Mesendoderm (in vitro differentiated cells): ENCODE results near the gene TBL1X.

ENCODE experiments used
- DNase-seq: peaks from one replicate; pipeline ENCODE4 v3.0.0; 2013
- H2AK5ac ChIP-seq: 2 replicates; pipeline ENCODE4 v1.6.1; 2013; ENCODE audit warnings: low read length, inconsistent platforms
- H2BK120ac ChIP-seq: 2 replicates; pipeline ENCODE4 v1.6.1; 2013; ENCODE audit warnings: low read depth, mild to moderate bottlenecking, low read length, moderate library complexity, mixed read lengths
- H2BK15ac ChIP-seq: replicated peaks from 2 replicates; pipeline ENCODE4 v1.6.1; 2013; ENCODE audit warnings: low read depth, mild to moderate bottlenecking, moderate library complexity
- H2BK5ac ChIP-seq: 2 replicates; pipeline ENCODE4 v1.6.1; 2013; ENCODE audit warnings: low read length, inconsistent platforms
- H3K18ac ChIP-seq: 2 replicates; pipeline ENCODE4 v1.6.1; 2013; ENCODE audit warnings: mild to moderate bottlenecking, low read length, mixed read lengths
- H3K23ac ChIP-seq: one replicate; pipeline ENCODE4 v1.6.1; 2013; ENCODE audit warnings: low read length
- H3K27ac ChIP-seq: 2 replicates; pipeline ENCODE4 v1.5.1; 2013; ENCODE audit warnings: low read depth, mild to moderate bottlenecking, inconsistent platforms, low read length, moderate library complexity
- H3K27me3 ChIP-seq: 2 replicates; pipeline ENCODE4 v1.6.1; 2013; ENCODE audit warnings: low read length, control low read depth, mild to moderate bottlenecking, inconsistent platforms; ENCODE audit not compliant: insufficient read depth, poor library complexity
- H3K36me3 ChIP-seq: 2 replicates; pipeline ENCODE4 v1.6.1; 2013; ENCODE audit warnings: low read length, inconsistent platforms; ENCODE audit not compliant: control insufficient read depth, insufficient read depth
- H3K4ac ChIP-seq: one replicate; pipeline ENCODE4 v1.6.1; 2013; ENCODE audit warnings: low read depth, mild to moderate bottlenecking, low read length, moderate library complexity
- H3K4me1 ChIP-seq: 2 replicates; pipeline ENCODE4 v1.6.1; 2013; ENCODE audit warnings: low read depth, low read length, inconsistent platforms; ENCODE audit not compliant: control insufficient read depth
- H3K4me2 ChIP-seq: 2 replicates; pipeline ENCODE4 v1.6.1; 2013; ENCODE audit warnings: low read length
- H3K4me3 ChIP-seq: 2 replicates; pipeline ENCODE4 v1.5.1; 2013; ENCODE audit warnings: mild to moderate bottlenecking, low read length
- H3K56ac ChIP-seq: one replicate; pipeline ENCODE4 v1.6.1; 2013; ENCODE audit warnings: low read length
- H3K79me1 ChIP-seq: 2 replicates; pipeline ENCODE4 v1.6.1; 2013; ENCODE audit warnings: low read length, inconsistent platforms
- H3K79me2 ChIP-seq: 2 replicates; pipeline ENCODE4 v1.6.1; 2013; ENCODE audit warnings: mild to moderate bottlenecking, low read length; ENCODE audit not compliant: control insufficient read depth, insufficient read depth
- H3K9ac ChIP-seq: 2 replicates; pipeline ENCODE4 v1.6.1; 2013; ENCODE audit warnings: low read length, inconsistent platforms
- H4K5ac ChIP-seq: one replicate; pipeline ENCODE4 v1.6.1; 2013; ENCODE audit warnings: low read length
- H4K8ac ChIP-seq: one replicate; pipeline ENCODE4 v1.6.1; 2013; ENCODE audit warnings: low read depth, mild to moderate bottlenecking, control low read depth, low read length, moderate library complexity
- WGBS: extraction: QIAGEN DNeasy Blood & Tissue Kit; methylation state at CpG from one replicate; pipeline ENCODE4 v1.1.7; 2013; ENCODE audit warnings: low lambda C conversion rate, missing lambda C conversion rate; ENCODE audit not compliant: insufficient coverage; ENCODE audit errors: extremely low coverage; 5-methylcytosine and 5-hydroxymethylcytosine counted together

The TBL1X gene

GRCh38 chrX:9698576-9698975, 233.7 kb downstream of the TBL1X start:
- no peak overlapping the region for H3K4me2 ChIP-seq
- H3K18ac ChIP-seq: no peak overlapping the region
- no peak overlapping the region for H3K27ac ChIP-seq
- H3K36me3 ChIP-seq: no peaks in the 10 kb centered on the region
- H3K4me3 ChIP-seq: no peak overlapping the region
- no peak overlapping the region for H3K4ac ChIP-seq
- no peaks in the 10 kb centered on the region for H3K4me1 ChIP-seq
- no peaks in the 10 kb centered on the region for H3K79me1 ChIP-seq
- no peak overlapping the region for H3K9ac ChIP-seq
- no peaks in the 10 kb centered on the region for H3K27me3 ChIP-seq
- no peak overlapping the region for H3K23ac ChIP-seq
- H2BK15ac ChIP-seq: no peak overlapping the region
- no peak overlapping the region for H2BK5ac ChIP-seq
- H3K79me2 ChIP-seq: no peaks in the 10 kb centered on the region
- H3K56ac ChIP-seq: no peak overlapping the region
- H2BK120ac ChIP-seq: no peak overlapping the region
- no peak for DNase-seq
- WGBS: no CpG with 5 or more reads among the region's 12 CpGs
- no peak overlapping the region for H4K8ac ChIP-seq
- no peak overlapping the region for H4K5ac ChIP-seq
- no peak overlapping the region for H2AK5ac ChIP-seq

DNA sequence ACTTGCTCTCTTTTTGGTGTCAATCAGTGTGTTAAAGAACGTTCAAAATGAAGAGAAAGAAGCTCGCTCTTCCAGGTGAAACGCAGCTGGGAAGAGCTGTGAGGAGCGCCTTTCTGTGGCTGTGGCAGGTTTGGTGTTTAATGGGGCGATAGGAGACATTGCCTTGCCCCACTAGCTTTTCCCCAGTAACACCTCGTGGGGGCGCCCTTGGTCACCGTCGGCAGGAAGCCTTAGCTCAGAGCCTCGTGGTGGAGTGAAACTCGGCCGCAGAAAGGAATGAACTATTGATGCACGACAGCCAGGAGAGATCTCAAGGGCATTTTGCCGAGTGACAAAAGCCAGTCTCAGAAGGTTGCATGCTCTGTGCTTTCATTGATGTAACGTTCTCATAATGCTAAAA, 235.7 kb downstream of the TBL1X start:
- Histone ChIP-seq H3K4me2 (no peak overlapping the region), H3K27me3 (no peaks in the 10 kb centered on the region), H2BK5ac (no peak overlapping the region), H3K79me1 (no peaks in the 10 kb centered on the region), H3K4me1 (no peaks in the 10 kb centered on the region), H3K36me3 (no peaks in the 10 kb centered on the region), H4K5ac (no peak overlapping the region), H3K18ac (no peak overlapping the region), H2BK15ac (no peak overlapping the region), H3K79me2 (no peaks in the 10 kb centered on the region), H2BK120ac (no peak overlapping the region), H3K56ac (no peak overlapping the region), H4K8ac (no peak overlapping the region), H3K4me3 (no peak overlapping the region), H3K27ac (no peak overlapping the region), H2AK5ac (no peak overlapping the region), H3K9ac (no peak overlapping the region), H3K4ac (no peak overlapping the region), H3K23ac (no peak overlapping the region)
- DNase-seq: peak; percentile 14
- WGBS: no CpG with 5 or more reads among the region's 15 CpGs

DNA sequence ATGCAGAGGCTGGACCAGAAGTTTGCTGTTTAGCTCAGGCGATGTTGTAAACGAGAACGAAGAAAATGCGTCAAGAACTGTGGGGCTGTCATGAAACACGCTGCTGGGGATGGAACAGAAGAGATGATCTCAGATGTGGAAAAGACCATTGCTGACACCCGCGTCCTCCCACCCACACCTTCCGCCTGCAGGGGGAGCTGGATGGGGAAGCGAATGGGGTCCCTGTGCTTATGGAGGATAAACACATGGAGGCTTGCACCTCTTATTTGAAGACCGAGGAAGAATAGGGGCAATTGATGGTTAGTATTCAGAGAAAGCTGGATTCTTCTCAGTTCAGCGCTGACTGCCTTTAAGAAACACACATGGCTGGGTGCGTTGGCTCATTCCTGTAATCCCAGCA, 236.9 kb downstream of the TBL1X start:
- Histone ChIP-seq H3K36me3 (no peaks in the 10 kb centered on the region), H3K4ac (no peak overlapping the region), H2BK15ac (no peak overlapping the region), H3K4me3 (no peak overlapping the region), H4K5ac (no peak overlapping the region), H3K79me1 (no peaks in the 10 kb centered on the region), H3K9ac (no peak overlapping the region), H2BK120ac (no peak overlapping the region), H3K4me1 (no peaks in the 10 kb centered on the region), H2BK5ac (no peak overlapping the region), H3K18ac (no peak overlapping the region), H3K56ac (no peak overlapping the region), H3K27ac (no peak overlapping the region), H3K27me3 (no peaks in the 10 kb centered on the region), H3K79me2 (no peaks in the 10 kb centered on the region), H2AK5ac (no peak overlapping the region), H3K4me2 (no peak overlapping the region), H3K23ac (no peak overlapping the region), H4K8ac (no peak overlapping the region)
- no CpG with 5 or more reads among the region's 12 CpGs for WGBS
- no peak for DNase-seq

DNA sequence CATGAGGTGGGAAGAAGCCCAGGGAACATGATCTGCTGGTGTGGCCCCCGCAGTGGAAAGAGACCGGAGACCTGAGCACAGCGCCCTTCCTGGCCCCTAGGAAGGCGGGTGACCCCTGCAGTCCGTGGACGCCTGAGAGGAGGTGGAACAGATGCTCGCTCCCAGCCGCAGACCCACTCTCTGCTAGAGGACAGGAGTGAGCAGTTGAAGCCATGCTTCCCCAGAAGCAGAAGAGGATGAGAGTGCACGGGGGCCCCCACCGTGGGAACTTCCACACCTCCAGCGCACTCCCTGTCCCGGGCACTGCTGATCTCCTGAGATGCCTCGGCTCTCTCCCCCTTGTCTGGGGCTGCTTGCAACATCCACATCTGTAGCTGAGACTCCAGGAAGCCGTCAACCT, 238.5 kb downstream of the TBL1X start:
- no peak overlapping the region for H4K8ac ChIP-seq
- H3K9ac ChIP-seq: no peak overlapping the region
- DNase-seq: no peak
- no peak overlapping the region for H2BK5ac ChIP-seq
- WGBS: no CpG with 5 or more reads among the region's 14 CpGs
- H3K18ac ChIP-seq: no peak overlapping the region
- no peak overlapping the region for H2BK15ac ChIP-seq
- no peak overlapping the region for H3K4me3 ChIP-seq
- H2AK5ac ChIP-seq: no peak overlapping the region
- no peak overlapping the region for H3K4me2 ChIP-seq
- no peaks in the 10 kb centered on the region for H3K79me2 ChIP-seq
- no peak overlapping the region for H2BK120ac ChIP-seq
- H3K23ac ChIP-seq: no peak overlapping the region
- no peak overlapping the region for H4K5ac ChIP-seq
- no peaks in the 10 kb centered on the region for H3K36me3 ChIP-seq
- no peaks in the 10 kb centered on the region for H3K79me1 ChIP-seq
- H3K56ac ChIP-seq: no peak overlapping the region
- no peak overlapping the region for H3K27ac ChIP-seq
- H3K27me3 ChIP-seq: no peaks in the 10 kb centered on the region
- H3K4me1 ChIP-seq: no peaks in the 10 kb centered on the region
- no peak overlapping the region for H3K4ac ChIP-seq

DNA sequence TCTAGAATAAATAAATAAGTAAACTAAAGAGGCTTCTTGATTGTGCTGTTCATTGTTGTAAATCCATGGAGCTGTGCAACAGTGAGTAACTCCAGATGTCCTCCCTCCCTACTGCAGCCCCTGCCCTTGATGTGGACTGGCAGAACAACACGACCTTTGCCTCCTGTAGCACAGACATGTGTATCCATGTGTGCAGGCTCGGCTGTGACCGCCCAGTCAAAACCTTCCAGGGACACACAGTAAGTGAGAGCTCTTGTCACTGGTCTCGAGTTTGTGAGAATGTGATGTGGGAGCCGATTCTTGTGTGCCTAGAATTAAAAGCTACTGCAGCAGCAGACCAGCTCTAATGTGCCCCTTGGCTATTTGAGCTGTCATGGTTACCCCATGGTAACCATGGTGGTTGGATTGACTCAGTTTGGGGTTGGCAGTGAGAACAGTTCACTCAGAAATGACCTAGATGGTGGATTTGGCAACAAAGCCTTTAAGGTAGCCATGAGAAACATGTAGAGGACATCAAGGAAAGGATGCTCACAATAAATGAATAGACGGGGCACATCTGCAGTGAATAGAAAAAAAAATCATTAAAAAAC, 240.1 kb downstream of the TBL1X start:
- Histone ChIP-seq H4K8ac (no peak overlapping the region), H3K18ac (no peak overlapping the region), H3K56ac (no peak overlapping the region), H3K4ac (no peak overlapping the region), H3K4me2 (no peak overlapping the region), H3K4me3 (no peak overlapping the region), H3K79me1 (no peaks in the 10 kb centered on the region), H2AK5ac (no peak overlapping the region), H2BK120ac (no peak overlapping the region), H3K36me3 (no peaks in the 10 kb centered on the region), H3K27ac (no peak overlapping the region), H3K79me2 (no peaks in the 10 kb centered on the region), H4K5ac (no peak overlapping the region), H3K23ac (no peak overlapping the region), H3K4me1 (no peaks in the 10 kb centered on the region), H2BK5ac (no peak overlapping the region), H2BK15ac (no peak overlapping the region), H3K27me3 (no peaks in the 10 kb centered on the region), H3K9ac (no peak overlapping the region)
- WGBS: no CpG with 5 or more reads among the region's 6 CpGs
- DNase-seq: no peak

GRCh38 chrX:9706421-9706820, 241.6 kb downstream of the TBL1X start:
- no peak overlapping the region for H3K4ac ChIP-seq
- no peak overlapping the region for H2AK5ac ChIP-seq
- H3K79me1 ChIP-seq: no peaks in the 10 kb centered on the region
- no peak for DNase-seq
- no peak overlapping the region for H2BK120ac ChIP-seq
- no peak overlapping the region for H3K56ac ChIP-seq
- no peaks in the 10 kb centered on the region for H3K4me1 ChIP-seq
- no peak overlapping the region for H3K18ac ChIP-seq
- H3K4me3 ChIP-seq: no peak overlapping the region
- no peaks in the 10 kb centered on the region for H3K36me3 ChIP-seq
- no peak overlapping the region for H3K4me2 ChIP-seq
- no peaks in the 10 kb centered on the region for H3K79me2 ChIP-seq
- H4K5ac ChIP-seq: no peak overlapping the region
- WGBS: no CpG with 5 or more reads among the region's 4 CpGs
- no peak overlapping the region for H3K23ac ChIP-seq
- H2BK5ac ChIP-seq: no peak overlapping the region
- no peaks in the 10 kb centered on the region for H3K27me3 ChIP-seq
- no peak overlapping the region for H4K8ac ChIP-seq
- H3K9ac ChIP-seq: no peak overlapping the region
- H2BK15ac ChIP-seq: no peak overlapping the region
- no peak overlapping the region for H3K27ac ChIP-seq
